BE2C (cell line): Measurements from ENCODE around the gene TAF15. TPM values are rescaled to one million over a fixed set of nuclear protein-coding genes. Genes with fewer than 3 reads are reported as not detected.

Source experiments
- DNase-seq: peaks from one replicate; pipeline ENCODE4 v3.0.0-alpha.2; 2020
- H3K27me3 ChIP-seq: fragments of 250-450 bp; sonication (Bioruptor Pico); 2 replicates; pipeline ENCODE4 v1.5.1; 2020; ENCODE audit warnings: mild to moderate bottlenecking
- H3K36me3 ChIP-seq: fragments of 250-450 bp; sonication (Bioruptor Pico); 2 replicates; pipeline ENCODE4 v1.5.1; 2020; ENCODE audit warnings: mild to moderate bottlenecking
- H3K4me1 ChIP-seq: fragments of 250-450 bp; sonication (Bioruptor Pico); 2 replicates; pipeline ENCODE4 v1.5.1; 2020
- H3K4me3 ChIP-seq: 2 replicates; pipeline ENCODE4 v1.5.1; 2011; ENCODE audit warnings: low read depth, low read length
- H3K9me3 ChIP-seq: fragments of 250-450 bp; sonication (Bioruptor Pico); 2 replicates; pipeline ENCODE4 v1.5.1; 2020
- CTCF ChIP-seq: IDR thresholded peaks from 2 replicates; pipeline ENCODE4 v1.5.1; 2012; ENCODE audit warnings: mild to moderate bottlenecking, low read depth, low read length
- polyA plus RNA-seq: library from polyadenylated mRNA; unstranded; fragments of >200 nt; gene quantifications from one replicate; pipeline ENCODE4 v1.2.1, GENCODE V29; 2012; ENCODE audit warnings: low read depth, missing spikeins; ENCODE audit not compliant: insufficient read length, insufficient read depth

Gene TAF15
- polyA plus RNA-seq: 112 TPM

DNA sequence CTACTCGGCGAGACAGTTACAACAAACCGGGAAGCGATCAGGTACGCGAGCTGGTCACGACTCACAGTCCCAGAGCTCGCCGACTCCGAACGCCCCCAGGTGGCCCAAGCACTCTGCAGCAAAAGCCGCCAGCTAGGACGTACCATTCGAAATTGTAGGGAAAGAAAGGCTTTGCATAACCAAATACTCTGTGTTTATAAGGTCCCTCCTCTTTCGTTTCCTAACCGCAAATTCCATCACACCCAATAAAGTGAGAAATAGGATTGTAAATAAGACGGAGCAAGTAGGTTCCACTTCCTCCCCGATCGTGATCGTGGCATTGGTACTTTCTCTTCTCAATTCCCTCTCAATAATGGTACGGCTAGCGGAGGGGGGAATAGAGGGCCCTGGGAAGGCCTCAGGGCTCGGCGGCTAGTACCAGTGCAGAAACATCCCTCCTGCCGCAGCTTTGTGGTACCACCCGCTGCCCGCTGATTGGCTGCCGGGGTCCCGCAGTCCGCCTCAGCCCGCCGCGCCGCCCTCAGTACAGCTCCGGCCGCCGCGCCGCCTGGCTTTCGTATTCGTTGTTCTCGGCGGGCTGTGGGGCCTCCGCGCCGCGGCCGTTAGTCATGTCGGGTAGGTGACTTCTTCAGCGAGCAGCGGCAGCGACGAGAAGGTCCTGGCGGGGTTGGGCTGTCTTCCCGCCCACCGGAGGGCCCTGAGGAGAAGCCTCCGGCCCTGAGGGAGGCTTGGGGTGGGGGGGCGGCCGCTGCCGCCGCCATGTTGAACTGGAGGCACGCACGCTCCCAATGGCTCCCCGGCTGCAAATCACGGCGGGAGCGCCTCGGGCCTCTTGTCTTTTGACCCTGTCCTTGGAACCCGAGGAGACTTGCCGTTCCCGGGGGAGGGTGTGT, at the start of gene TAF15:
TAF15 (plus strand) TSS at position 523 of the 893 bp plus-strand sequence; CDS start at position 609, 86 bp downstream.
- Histone ChIP-seq H3K36me3 (peaks cover 5% of the 10 kb centered on the region), H3K4me3 (peak within 1 kb of the TSS; percentile 98), H3K9me3 (no peaks in the 10 kb centered on the region), H3K27me3 (no peaks in the 10 kb centered on the region), H3K4me1 (peaks cover 3% of the 10 kb centered on the region; the same call in 1 of the 2 replicates)
- peak; percentile 89 for TF ChIP-seq CTCF
- peak; percentile 98 for DNase-seq

GRCh38 chr17:35760587-35760986, 48.7 kb upstream of the TAF15 start, which contains the start of gene C17orf50:
C17orf50 (plus strand) TSS chr17:35760887; CDS start chr17:35760942, 55 bp downstream.
- DNase-seq: no peak
- Histone ChIP-seq H3K36me3 (no peaks in the 10 kb centered on the region), H3K27me3 (no peaks in the 10 kb centered on the region), H3K9me3 (no peaks in the 10 kb centered on the region), H3K4me3 (no peak within 1 kb of the TSS), H3K4me1 (peaks cover 7% of the 10 kb centered on the region)
- no peak for TF ChIP-seq CTCF

DNA sequence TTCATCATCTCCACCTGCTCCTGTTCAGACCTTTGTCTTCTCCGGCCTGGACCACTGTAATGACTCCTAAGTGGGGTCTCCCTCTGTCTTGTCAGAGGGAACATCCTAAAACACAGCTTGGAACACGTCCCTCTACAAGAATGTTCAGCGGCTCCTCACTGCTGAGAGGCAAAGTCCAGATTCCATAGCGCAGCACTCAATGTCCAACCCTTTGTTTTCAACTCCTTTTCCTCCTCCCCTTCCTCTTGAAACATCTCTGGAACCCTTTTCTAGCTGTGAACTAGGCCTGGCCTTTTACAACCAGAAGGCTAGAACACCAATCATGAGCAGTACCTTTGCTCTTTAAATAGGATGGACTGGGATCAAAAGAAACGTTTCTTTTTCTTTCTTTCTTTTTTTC, 47.7 kb upstream of the TAF15 start:
- H3K4me3 ChIP-seq: no peak overlapping the region
- H3K9me3 ChIP-seq: no peaks in the 10 kb centered on the region
- H3K36me3 ChIP-seq: no peaks in the 10 kb centered on the region
- H3K27me3 ChIP-seq: no peaks in the 10 kb centered on the region
- DNase-seq: no peak
- no peak for TF ChIP-seq CTCF
- H3K4me1 ChIP-seq: peaks cover 7% of the 10 kb centered on the region

DNA sequence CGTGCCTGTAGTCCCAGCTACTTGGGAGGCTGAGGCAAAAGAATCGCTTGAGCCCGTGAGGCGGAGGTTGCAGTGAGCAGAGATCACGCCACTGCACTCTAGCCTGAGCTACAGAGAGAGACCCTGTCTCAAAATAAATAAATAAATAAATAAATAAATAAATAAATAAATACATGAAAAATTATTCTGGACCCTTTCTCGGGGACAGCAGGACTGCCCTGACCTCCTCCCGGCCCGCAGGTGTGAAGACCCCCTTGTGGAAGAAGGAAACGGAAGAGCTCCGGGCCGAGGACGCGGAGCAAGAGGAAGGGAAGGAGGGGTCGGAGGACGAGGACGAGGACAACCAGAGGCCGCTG, 45.5 kb upstream of the TAF15 start:
- Histone ChIP-seq H3K36me3 (no peaks in the 10 kb centered on the region), H3K4me3 (peak overlapping the region; percentile 72), H3K4me1 (peaks cover 7% of the 10 kb centered on the region), H3K27me3 (no peaks in the 10 kb centered on the region), H3K9me3 (no peaks in the 10 kb centered on the region)
- TF ChIP-seq CTCF: no peak
- no peak for DNase-seq

DNA sequence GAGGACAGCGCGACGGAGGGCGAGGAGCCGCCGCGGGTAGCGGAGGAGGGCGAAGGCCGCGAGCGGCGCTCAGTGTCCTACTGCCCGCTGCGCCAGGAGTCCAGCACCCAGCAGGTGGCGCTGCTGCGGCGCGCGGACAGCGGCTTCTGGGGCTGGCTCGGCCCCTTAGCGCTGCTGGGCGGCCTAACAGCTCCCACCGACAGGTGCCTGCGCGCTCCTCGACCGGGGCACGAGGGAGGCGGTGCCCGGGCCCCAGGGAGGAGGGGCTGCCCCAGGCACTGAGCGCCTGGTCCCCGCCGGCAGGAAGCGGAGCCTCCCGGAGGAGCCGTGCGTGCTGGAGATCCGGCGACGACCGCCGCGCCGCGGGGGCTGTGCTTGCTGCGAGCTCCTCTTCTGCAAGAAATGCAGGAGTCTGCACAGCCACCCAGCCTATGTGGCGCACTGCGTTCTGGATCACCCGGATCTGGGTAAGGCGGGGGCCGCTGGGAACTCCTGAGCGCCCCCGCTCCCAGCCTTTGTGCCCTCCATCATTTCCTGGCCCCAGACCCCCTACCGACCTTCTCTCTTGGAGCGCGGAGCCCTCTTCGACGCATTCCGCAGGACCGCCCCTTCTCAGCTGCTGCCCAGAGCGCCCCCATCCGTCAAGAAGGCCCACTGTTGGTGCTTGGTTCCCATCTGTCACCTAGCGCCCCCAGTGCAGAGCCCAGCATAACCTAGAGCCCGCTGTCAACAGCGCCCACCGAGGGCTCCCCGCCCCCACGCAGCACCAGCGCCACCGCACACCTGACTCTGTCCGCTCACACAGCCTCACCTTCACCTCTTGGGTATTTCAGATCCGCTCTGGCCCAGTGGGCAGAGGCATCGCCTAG, 44.9 kb upstream of the TAF15 start:
- H3K36me3 ChIP-seq: no peaks in the 10 kb centered on the region
- peaks cover 7% of the 10 kb centered on the region for H3K4me1 ChIP-seq
- no peaks in the 10 kb centered on the region for H3K9me3 ChIP-seq
- TF ChIP-seq CTCF: peak; percentile 83
- peak; percentile 95 for DNase-seq
- peak overlapping the region; percentile 72 for H3K4me3 ChIP-seq
- no peaks in the 10 kb centered on the region for H3K27me3 ChIP-seq
